PC-9 (cell line): ENCODE measurements around the gene TMEM135. TPM values are rescaled to one million over a fixed set of nuclear protein-coding genes. Genes with fewer than 3 reads are reported as not detected.

Experiments used
- BruUV-seq: library from RNA; stranded (reverse); fragments of 400-500 nt; replicated peaks from 2 replicates; lab custom pipeline; 2021; lab: Mats Ljungman, UMichigan
- CTCF ChIA-PET: fragments of 300-600 bp; sonication (Branson Sonifier 250); formaldehyde crosslinking; loops from one replicate; lab custom pipeline; 2022; ENCODE audit warnings: antibody characterized with exemption; lab: Charles Lee
- POLR2A ChIA-PET: fragments of 300-600 bp; sonication (Branson Sonifier 250); formaldehyde crosslinking; loops from one replicate; lab custom pipeline; 2022; ENCODE audit warnings: antibody characterized with exemption; ENCODE audit not compliant: unreplicated experiment; lab: Charles Lee
- DNase-seq, 2 experiments: peaks; one replicate each; pipeline versions ENCODE4 v3.0.0 to v3.0.0-alpha.2; 2015 to 2022; ENCODE audit warnings: mixed read lengths in 1 of 2
- H2AFZ ChIP-seq: fragments of 200-600 bp; sonication (generic); 2 replicates; pipeline ENCODE4 v1.8.1; 2017; ENCODE audit warnings: antibody characterized with exemption
- H3F3A ChIP-seq: fragments of 200-600 bp; sonication (generic); 2 replicates; pipeline ENCODE4 v1.8.1; 2017; ENCODE audit warnings: antibody characterized with exemption, mild to moderate bottlenecking, low read depth; ENCODE audit not compliant: insufficient read depth
- H3K27ac ChIP-seq: fragments of 200-600 bp; sonication (generic); 2 replicates; pipeline ENCODE4 v1.6.1; 2016; ENCODE audit warnings: mixed run types
- H3K27me3 ChIP-seq: fragments of 200-600 bp; sonication (generic); 2 replicates; pipeline ENCODE4 v1.6.1; 2016; ENCODE audit warnings: low read depth, mixed run types; ENCODE audit not compliant: insufficient read depth
- H3K36me3 ChIP-seq: fragments of 200-600 bp; sonication (generic); 2 replicates; pipeline ENCODE4 v1.6.1; 2016; ENCODE audit warnings: low read depth, mixed run types
- H3K4me1 ChIP-seq: fragments of 200-600 bp; sonication (generic); replicated peaks from 2 replicates; pipeline ENCODE4 v1.6.1; 2016; ENCODE audit warnings: mixed run types; ENCODE audit not compliant: insufficient read depth
- H3K4me2 ChIP-seq: fragments of 200-600 bp; sonication (generic); 2 replicates; pipeline ENCODE4 v1.6.1; 2017; ENCODE audit warnings: mixed run types
- H3K4me3 ChIP-seq: fragments of 200-600 bp; sonication (generic); 2 replicates; pipeline ENCODE4 v1.6.1; 2016; ENCODE audit warnings: mixed run types
- H3K79me2 ChIP-seq: fragments of 200-600 bp; sonication (generic); 2 replicates; pipeline ENCODE4 v1.6.1; 2017; ENCODE audit warnings: low read depth, mixed run types
- H3K9me2 ChIP-seq: fragments of 200-600 bp; sonication (generic); 2 replicates; pipeline ENCODE4 v1.8.1; 2017; ENCODE audit warnings: mild to moderate bottlenecking; ENCODE audit not compliant: insufficient read depth
- H3K9me3 ChIP-seq: fragments of 200-600 bp; sonication (generic); 2 replicates; pipeline ENCODE4 v1.8.1; 2016; ENCODE audit warnings: low read depth; ENCODE audit not compliant: insufficient read depth
- H4K20me1 ChIP-seq: fragments of 200-600 bp; sonication (generic); 2 replicates; pipeline ENCODE4 v1.8.1; 2017; ENCODE audit not compliant: insufficient read depth
- EZH2 ChIP-seq: fragments of 200-600 bp; sonication (generic); IDR thresholded peaks from 2 replicates; pipeline ENCODE4 v1.8.0; 2017; ENCODE audit warnings: antibody characterized with exemption, low read depth
- intact Hi-C: fragments of 100-400 bp; cut with micrococcal nuclease; formaldehyde crosslinking; loops from one replicate; pipeline ENCODE4 v1.10.0; 2022; ENCODE audit not compliant: unreplicated experiment
- total RNA-seq: library from RNA; stranded (reverse); gene quantifications from 2 replicates; pipeline ENCODE4 v1.2.3, GENCODE V29; 2021
- TF ChIP-seq, protein P1 (sequence below): fragments of 200-600 bp; sonication (generic); conservative IDR thresholded peaks from 2 replicates; pipeline ENCODE4 v1.6.1; 2017; ENCODE audit warnings: mixed run types, antibody characterized with exemption, mild to moderate bottlenecking, moderate library complexity

The TMEM135 gene
- total RNA-seq, 1 experiment from 2014 or later, result 42.0 TPM

GRCh38 chr11:87092159-87092558 lies 54.4 kb downstream of the TMEM135 start:
- H2AFZ ChIP-seq, result no peak overlapping the region
- H3K4me1 ChIP-seq, result no peaks in the 10 kb centered on the region
- TF ChIP-seq, protein P1, sequence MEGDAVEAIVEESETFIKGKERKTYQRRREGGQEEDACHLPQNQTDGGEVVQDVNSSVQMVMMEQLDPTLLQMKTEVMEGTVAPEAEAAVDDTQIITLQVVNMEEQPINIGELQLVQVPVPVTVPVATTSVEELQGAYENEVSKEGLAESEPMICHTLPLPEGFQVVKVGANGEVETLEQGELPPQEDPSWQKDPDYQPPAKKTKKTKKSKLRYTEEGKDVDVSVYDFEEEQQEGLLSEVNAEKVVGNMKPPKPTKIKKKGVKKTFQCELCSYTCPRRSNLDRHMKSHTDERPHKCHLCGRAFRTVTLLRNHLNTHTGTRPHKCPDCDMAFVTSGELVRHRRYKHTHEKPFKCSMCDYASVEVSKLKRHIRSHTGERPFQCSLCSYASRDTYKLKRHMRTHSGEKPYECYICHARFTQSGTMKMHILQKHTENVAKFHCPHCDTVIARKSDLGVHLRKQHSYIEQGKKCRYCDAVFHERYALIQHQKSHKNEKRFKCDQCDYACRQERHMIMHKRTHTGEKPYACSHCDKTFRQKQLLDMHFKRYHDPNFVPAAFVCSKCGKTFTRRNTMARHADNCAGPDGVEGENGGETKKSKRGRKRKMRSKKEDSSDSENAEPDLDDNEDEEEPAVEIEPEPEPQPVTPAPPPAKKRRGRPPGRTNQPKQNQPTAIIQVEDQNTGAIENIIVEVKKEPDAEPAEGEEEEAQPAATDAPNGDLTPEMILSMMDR, result no peak
- TF ChIP-seq EZH2, result no peak
- no peaks in the 10 kb centered on the region for H3K9me2 ChIP-seq
- H3K36me3 ChIP-seq, result peaks cover 22% of the 10 kb centered on the region
- H3K27ac ChIP-seq, result peak overlapping the region; percentile 7; the same call in 1 of the 2 replicates
- POLR2A ChIA-PET, result no interaction called here
- H3K79me2 ChIP-seq, result 0 out of 2 replicates have a peak, but pooled peaks cover 4% of the 10 kb centered on the region
- H4K20me1 ChIP-seq, result no peaks in the 10 kb centered on the region
- BruUV-seq, result no TSS peak
- H3K27me3 ChIP-seq, result no peaks in the 10 kb centered on the region
- intact Hi-C loops, result no loop called here
- no peak for DNase-seq
- peaks cover 10% of the 10 kb centered on the region; the same call in 1 of the 2 replicates for H3F3A ChIP-seq
- CTCF ChIA-PET, result no interaction called here
- peaks cover 17% of the 10 kb centered on the region for H3K9me3 ChIP-seq
- no peak overlapping the region for H3K4me2 ChIP-seq
- no peak overlapping the region for H3K4me3 ChIP-seq

- Histone ChIP-seq H3K79me2 (0 out of 2 replicates have a peak, but pooled peaks cover 4% of the 10 kb centered on the region), H3K4me1 (no peaks in the 10 kb centered on the region), H3K9me3 (peaks cover 17% of the 10 kb centered on the region), H3K4me3 (no peak overlapping the region), H3K4me2 (no peak overlapping the region), H3K36me3 (peaks cover 22% of the 10 kb centered on the region), H3K9me2 (no peaks in the 10 kb centered on the region), H2AFZ (no peak overlapping the region), H3K27me3 (no peaks in the 10 kb centered on the region), H3K27ac (peak overlapping the region; percentile 7; the same call in 1 of the 2 replicates), H3F3A (peaks cover 10% of the 10 kb centered on the region; the same call in 1 of the 2 replicates), H4K20me1 (no peaks in the 10 kb centered on the region)
- ChIA-PET CTCF (no interaction called here), POLR2A (no interaction called here)
- BruUV-seq, result no TSS peak
- no peak for TF ChIP-seq EZH2
- TF ChIP-seq, protein P1, result no peak
- intact Hi-C loops, result no loop called here
- DNase-seq, result no peak
These were observed 54.8 kb downstream of the TMEM135 start for GRCh38 chr11:87092567-87092966.

DNA sequence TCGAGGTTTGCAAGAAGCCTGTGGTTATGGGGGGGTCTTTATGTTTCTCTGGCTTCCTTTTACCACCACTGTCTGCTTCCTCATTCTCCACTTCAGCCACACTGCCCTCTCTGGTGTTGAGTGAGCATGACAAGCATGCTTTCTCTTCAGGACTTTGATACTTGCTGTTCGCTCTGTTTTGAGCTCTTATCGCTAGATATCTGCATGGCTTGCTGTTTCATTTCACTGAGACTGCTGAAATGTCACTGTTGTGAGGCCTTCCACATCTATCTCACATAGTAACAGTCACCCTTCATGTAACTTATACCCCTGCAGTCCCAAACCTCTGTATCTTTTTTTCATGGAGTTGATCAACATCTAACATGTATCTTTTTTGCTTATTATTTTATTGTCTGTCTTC lies 59.8 kb downstream of the TMEM135 start:
- H2AFZ ChIP-seq, result no peak overlapping the region
- H3K4me3 ChIP-seq, result no peak overlapping the region
- H3K36me3 ChIP-seq, result peaks cover 15% of the 10 kb centered on the region; the same call in 1 of the 2 replicates
- H3K27me3 ChIP-seq, result no peaks in the 10 kb centered on the region
- CTCF ChIA-PET, result no interaction called here
- no peak overlapping the region for H3K27ac ChIP-seq
- no peaks in the 10 kb centered on the region for H4K20me1 ChIP-seq
- H3K9me3 ChIP-seq, result 0 out of 2 replicates have a peak, but pooled peaks cover 7% of the 10 kb centered on the region
- BruUV-seq, result no TSS peak
- DNase-seq, result peak in 1 of 2 experiments; percentile 10
- intact Hi-C loops, result loop anchor here (5.0 kb wide), 1 partner anchor 115 kb away; no protein-coding TSS in a partner anchor
- POLR2A ChIA-PET, result interaction anchor here (0.6 kb wide), 1 partner anchor 1208 kb away, joined by 3 read pairs; no protein-coding TSS in a partner anchor
- H3K9me2 ChIP-seq, result no peaks in the 10 kb centered on the region
- 0 out of 2 replicates have a peak, but pooled peaks cover 4% of the 10 kb centered on the region for H3K79me2 ChIP-seq
- peaks cover 6% of the 10 kb centered on the region; the same call in 1 of the 2 replicates for H3F3A ChIP-seq
- TF ChIP-seq EZH2, result no peak
- TF ChIP-seq, protein P1, result peak; percentile 73
- no peak overlapping the region for H3K4me2 ChIP-seq
- H3K4me1 ChIP-seq, result no peaks in the 10 kb centered on the region
